Measurements from ENCODE around the gene SPTBN4. TPM values are rescaled to one million over a fixed set of nuclear protein-coding genes. Genes with fewer than 3 reads are reported as not detected.
"Not testable (repeated sequence)": the region's sequence is repeated elsewhere in the genome, so short reads cannot be mapped to it uniquely, and the experiment has no call there.

Gene SPTBN4
- total RNA-seq, 1 donor from 2014 or later = 1.5 TPM

DNA sequence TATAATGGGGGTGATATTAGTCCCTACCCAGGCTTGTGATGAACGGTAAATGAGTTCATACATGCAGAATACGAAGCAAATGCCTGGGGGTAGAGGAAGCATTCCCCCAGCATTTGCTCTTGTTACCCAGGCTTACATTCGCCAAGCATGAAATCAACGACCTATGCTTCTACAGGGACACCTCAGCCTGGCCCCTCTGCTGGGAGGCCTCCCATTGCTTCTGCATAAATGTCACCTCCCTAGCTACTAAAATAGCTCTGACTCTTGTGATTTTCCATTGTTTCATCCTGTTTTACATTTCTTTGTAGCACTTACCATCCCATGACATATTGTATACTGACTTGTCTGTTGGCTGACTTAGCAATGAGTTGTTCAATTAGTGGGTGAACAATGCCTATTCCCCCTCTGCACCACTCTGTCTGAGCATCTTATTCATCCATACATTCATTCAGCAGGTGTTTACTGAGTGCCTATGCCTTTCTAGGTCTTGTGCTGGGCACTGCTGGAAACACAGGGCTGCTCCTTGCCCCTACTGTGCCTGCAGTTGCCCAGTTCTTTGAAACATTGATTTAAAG is 47.0 kb downstream of the SPTBN4 start:
- H3K27me3 ChIP-seq = peaks cover 52% of the 10 kb centered on the region
- TF ChIP-seq, protein P1, sequence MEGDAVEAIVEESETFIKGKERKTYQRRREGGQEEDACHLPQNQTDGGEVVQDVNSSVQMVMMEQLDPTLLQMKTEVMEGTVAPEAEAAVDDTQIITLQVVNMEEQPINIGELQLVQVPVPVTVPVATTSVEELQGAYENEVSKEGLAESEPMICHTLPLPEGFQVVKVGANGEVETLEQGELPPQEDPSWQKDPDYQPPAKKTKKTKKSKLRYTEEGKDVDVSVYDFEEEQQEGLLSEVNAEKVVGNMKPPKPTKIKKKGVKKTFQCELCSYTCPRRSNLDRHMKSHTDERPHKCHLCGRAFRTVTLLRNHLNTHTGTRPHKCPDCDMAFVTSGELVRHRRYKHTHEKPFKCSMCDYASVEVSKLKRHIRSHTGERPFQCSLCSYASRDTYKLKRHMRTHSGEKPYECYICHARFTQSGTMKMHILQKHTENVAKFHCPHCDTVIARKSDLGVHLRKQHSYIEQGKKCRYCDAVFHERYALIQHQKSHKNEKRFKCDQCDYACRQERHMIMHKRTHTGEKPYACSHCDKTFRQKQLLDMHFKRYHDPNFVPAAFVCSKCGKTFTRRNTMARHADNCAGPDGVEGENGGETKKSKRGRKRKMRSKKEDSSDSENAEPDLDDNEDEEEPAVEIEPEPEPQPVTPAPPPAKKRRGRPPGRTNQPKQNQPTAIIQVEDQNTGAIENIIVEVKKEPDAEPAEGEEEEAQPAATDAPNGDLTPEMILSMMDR (IDR thresholded peaks at IDR 0.05) = no peak
- ATAC-seq (no peak), DNase-seq (no peak)
- H3K27ac ChIP-seq = no peak overlapping the region
- no peak overlapping the region for H3K4me3 ChIP-seq
- no peaks in the 10 kb centered on the region for H3K9me3 ChIP-seq
- intact Hi-C loops (cut with DNase I) = no loop called here
- no peaks in the 10 kb centered on the region for H3K4me1 ChIP-seq
- no peaks in the 10 kb centered on the region for H3K36me3 ChIP-seq

DNA sequence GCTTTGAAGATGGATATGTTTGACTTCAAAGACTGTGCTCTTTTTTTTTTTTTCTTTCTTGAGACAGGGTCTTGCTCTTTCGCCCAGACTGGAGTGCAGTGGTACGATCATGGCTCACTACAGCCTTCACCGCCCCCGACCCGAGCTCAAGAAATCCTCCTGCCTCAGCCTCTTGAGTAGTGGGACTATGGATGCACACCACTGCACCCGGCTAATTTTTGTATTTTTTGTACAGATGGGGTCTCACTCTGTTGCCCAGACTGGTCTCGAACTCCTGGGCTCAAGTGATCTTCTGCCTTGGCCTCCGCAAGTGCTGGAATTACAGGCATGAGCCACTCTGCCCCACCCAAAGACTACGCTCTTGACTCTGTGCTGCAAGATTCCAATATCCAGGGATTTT is 50.4 kb downstream of the SPTBN4 start:
- H3K9me3 ChIP-seq = no peaks in the 10 kb centered on the region
- intact Hi-C loops (cut with DNase I) = no loop called here
- TF ChIP-seq, protein P1 (IDR thresholded peaks at IDR 0.05) = no peak
- no peak overlapping the region for H3K27ac ChIP-seq
- H3K27me3 ChIP-seq = peaks cover 54% of the 10 kb centered on the region
- ATAC-seq (no peak), DNase-seq (no peak)
- no peak overlapping the region for H3K4me3 ChIP-seq
- no peaks in the 10 kb centered on the region for H3K36me3 ChIP-seq
- H3K4me1 ChIP-seq = no peaks in the 10 kb centered on the region

DNA sequence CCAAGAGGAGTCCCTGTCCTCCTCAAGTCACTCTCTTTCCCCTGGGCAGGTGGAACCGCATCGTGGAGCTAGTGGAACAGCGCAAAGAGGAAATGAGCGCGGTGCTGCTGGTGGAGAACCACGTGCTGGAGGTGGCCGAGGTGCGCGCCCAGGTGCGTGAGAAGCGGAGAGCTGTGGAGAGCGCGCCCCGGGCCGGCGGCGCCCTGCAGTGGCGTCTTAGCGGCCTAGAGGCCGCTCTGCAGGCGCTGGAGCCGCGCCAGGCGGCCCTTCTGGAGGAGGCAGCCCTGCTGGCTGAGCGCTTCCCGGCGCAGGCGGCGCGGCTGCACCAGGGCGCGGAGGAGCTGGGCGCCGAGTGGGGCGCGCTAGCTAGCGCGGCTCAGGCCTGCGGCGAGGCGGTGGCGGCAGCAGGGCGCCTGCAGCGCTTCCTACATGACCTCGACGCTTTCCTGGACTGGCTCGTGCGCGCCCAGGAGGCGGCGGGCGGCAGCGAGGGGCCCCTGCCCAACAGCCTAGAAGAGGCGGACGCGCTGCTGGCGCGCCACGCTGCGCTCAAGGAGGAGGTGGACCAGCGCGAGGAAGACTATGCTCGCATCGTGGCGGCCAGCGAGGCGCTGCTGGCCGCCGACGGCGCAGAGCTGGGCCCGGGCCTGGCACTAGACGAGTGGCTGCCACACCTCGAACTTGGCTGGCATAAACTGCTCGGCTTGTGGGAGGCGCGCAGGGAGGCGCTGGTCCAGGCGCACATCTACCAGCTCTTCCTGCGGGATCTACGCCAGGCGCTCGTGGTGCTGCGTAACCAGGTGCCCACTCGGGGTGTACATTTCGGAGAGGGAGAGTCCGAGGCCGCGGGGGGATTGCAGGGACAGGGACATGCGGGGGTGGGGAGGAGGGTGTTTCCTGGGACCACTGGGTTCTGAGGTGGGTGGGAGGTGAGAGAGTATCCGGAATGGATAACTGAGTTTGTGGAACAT is 52.8 kb downstream of the SPTBN4 start:
- Histone ChIP-seq H3K9me3 (no peaks in the 10 kb centered on the region), H3K36me3 (no peaks in the 10 kb centered on the region), H3K27ac (no peak overlapping the region), H3K27me3 (peaks cover 30% of the 10 kb centered on the region), H3K4me1 (no peaks in the 10 kb centered on the region), H3K4me3 (no peak overlapping the region)
- intact Hi-C loops (cut with DNase I) = no loop called here
- peak; percentile 76 for DNase-seq
- ATAC-seq = peak; percentile 73
- TF ChIP-seq, protein P1 (IDR thresholded peaks at IDR 0.05) = peak; percentile 18

DNA sequence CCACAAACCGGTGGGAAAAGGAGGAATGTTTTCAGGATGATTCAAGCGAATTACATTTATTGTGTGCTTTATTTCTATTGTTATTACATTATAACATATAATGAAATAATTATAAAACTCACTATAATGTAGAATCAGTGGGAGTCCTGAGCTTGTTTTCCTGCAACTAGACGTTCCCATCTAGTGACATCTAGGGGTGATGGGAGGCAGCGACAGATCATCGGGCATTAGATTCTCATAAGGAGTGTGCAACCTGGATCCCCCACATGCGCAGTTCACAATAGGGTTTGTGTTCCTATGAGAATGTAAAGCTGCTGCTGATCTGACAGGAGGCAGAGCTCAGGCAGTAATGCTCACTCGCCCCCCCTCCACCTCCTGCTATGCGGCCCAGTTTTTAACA is 54.5 kb downstream of the SPTBN4 start:
- no peak for DNase-seq
- Histone ChIP-seq H3K4me3 (no peak overlapping the region), H3K9me3 (no peaks in the 10 kb centered on the region), H3K4me1 (no peaks in the 10 kb centered on the region), H3K27ac (no peak overlapping the region), H3K36me3 (no peaks in the 10 kb centered on the region), H3K27me3 (peaks cover 22% of the 10 kb centered on the region)
- TF ChIP-seq, protein P1 (IDR thresholded peaks at IDR 0.05) = peak; percentile 28
- no peak for ATAC-seq
- intact Hi-C loops (cut with DNase I) = no loop called here

DNA sequence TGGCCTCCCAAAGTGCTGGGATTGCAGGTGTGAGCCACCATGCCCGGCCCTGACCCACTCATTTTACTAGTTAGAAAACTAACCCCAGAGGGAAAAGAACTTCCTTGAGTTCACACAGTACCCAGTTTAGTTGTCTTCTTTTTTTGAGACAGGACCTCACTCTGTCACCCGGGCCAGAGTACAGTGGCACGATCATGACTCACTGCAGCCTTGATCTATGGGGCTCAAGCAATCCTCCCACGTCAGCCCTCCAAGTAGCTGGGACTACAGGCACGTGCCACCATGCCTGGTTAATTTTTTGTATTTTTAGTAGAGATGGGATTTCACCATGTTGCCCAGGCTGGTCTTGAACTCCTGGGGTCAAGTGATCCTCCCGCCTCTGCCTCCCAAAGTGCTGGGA is 55.1 kb downstream of the SPTBN4 start:
- H3K9me3 ChIP-seq; DNase-seq; intact Hi-C loops (cut with DNase I); H3K27ac ChIP-seq; H3K4me3 ChIP-seq; ATAC-seq; H3K4me1 ChIP-seq; H3K36me3 ChIP-seq: not testable (repeated sequence)
- H3K27me3 ChIP-seq = peaks cover 19% of the 10 kb centered on the region
